ENCODE results near the gene ITFG1.
"Not testable (repeated sequence)": the region's sequence is repeated elsewhere in the genome, so short reads cannot be mapped to it uniquely, and the experiment has no call there.

The ITFG1 gene

GRCh38 chr16:47236716-47237115 lies 224.1 kb downstream of the ITFG1 start:
- no peak for DNase-seq (ENCODE audit: low spot score)

- DNase-seq (ENCODE audit: low spot score) = no peak
Observed at GRCh38 chr16:47230296-47230695, 230.6 kb downstream of the ITFG1 start.

- DNase-seq (ENCODE audit: low spot score) = no peak
Observed at GRCh38 chr16:47229053-47230050, 231.5 kb downstream of the ITFG1 start.

- no peak for DNase-seq (ENCODE audit: low spot score)
Observed at GRCh38 chr16:47228241-47228640, 232.6 kb downstream of the ITFG1 start.

GRCh38 chr16:47213761-47214440 lies 247.0 kb downstream of the ITFG1 start:
- DNase-seq (ENCODE audit: low spot score) = no peak

- no peak for DNase-seq (ENCODE audit: low spot score)
Observed at GRCh38 chr16:47211218-47211617, 249.6 kb downstream of the ITFG1 start.

GRCh38 chr16:47204736-47205504 lies 255.9 kb downstream of the ITFG1 start:
- no peak for DNase-seq (ENCODE audit: low spot score)

- not testable (repeated sequence) for DNase-seq (ENCODE audit: low spot score)
Observed at GRCh38 chr16:47203433-47203832, 257.4 kb downstream of the ITFG1 start.

GRCh38 chr16:47198180-47198575 lies 262.7 kb downstream of the ITFG1 start:
- no peak for DNase-seq (ENCODE audit: low spot score)

GRCh38 chr16:47197536-47198179 lies 263.2 kb downstream of the ITFG1 start:
- DNase-seq (ENCODE audit: low spot score) = no peak

- no peak for DNase-seq (ENCODE audit: low spot score)
Observed at GRCh38 chr16:47196457-47196856, 264.4 kb downstream of the ITFG1 start.

GRCh38 chr16:47182318-47182717 lies 278.5 kb downstream of the ITFG1 start:
- DNase-seq (ENCODE audit: low spot score) = no peak

- DNase-seq (ENCODE audit: low spot score) = not testable (repeated sequence)
Observed at GRCh38 chr16:47181066-47181465, 279.8 kb downstream of the ITFG1 start.

- no peak for DNase-seq (ENCODE audit: low spot score)
Observed at GRCh38 chr16:47180073-47180472, 280.8 kb downstream of the ITFG1 start.

GRCh38 chr16:47175152-47175551 lies 285.7 kb downstream of the ITFG1 start:
- no peak for DNase-seq (ENCODE audit: low spot score)

- no peak for DNase-seq (ENCODE audit: low spot score)
Observed at GRCh38 chr16:47162670-47163420, 298.0 kb downstream of the ITFG1 start.

- DNase-seq (ENCODE audit: low spot score) = no peak
Observed at GRCh38 chr16:47161464-47161863, 299.4 kb downstream of the ITFG1 start.

GRCh38 chr16:47160422-47160821 lies 300.4 kb downstream of the ITFG1 start:
- no peak for DNase-seq (ENCODE audit: low spot score)

- no peak for DNase-seq (ENCODE audit: low spot score)
Observed at GRCh38 chr16:47158992-47159391, 301.9 kb downstream of the ITFG1 start.

GRCh38 chr16:47156680-47157215 lies 304.1 kb downstream of the ITFG1 start:
- DNase-seq (ENCODE audit: low spot score) = no peak

GRCh38 chr16:47152501-47152900 lies 308.4 kb downstream of the ITFG1 start:
- not testable (repeated sequence) for DNase-seq (ENCODE audit: low spot score)

Measured in CD4-positive, alpha-beta T cell treated with Interleukin-15 for 4 hours (primary cell).